Transverse colon (tissue), 3 donors: ENCODE measurements around the gene GSTCD.

Experiments used
- CTCF ChIP-seq, 5 experiments: fragments of 200-600 bp in 3 of 5; fragments of 450-650 bp in 2 of 5; sonication (generic) in 3 of 5; IDR thresholded peaks; 1 replicate in 2 of 5; 2 replicates in 3 of 5; pipeline ENCODE4 v1.5.1; 2016 to 2017; ENCODE audit warnings: antibody characterized with exemption in 5 of 5, inconsistent platforms in 3 of 5, mild to moderate bottlenecking in 2 of 5, moderate library complexity in 1 of 5
- POLR2A ChIP-seq: fragments of 450-650 bp; IDR thresholded peaks from one replicate; pipeline ENCODE4 v1.6.1; 2016; ENCODE audit warnings: antibody characterized with exemption, mild to moderate bottlenecking, moderate library complexity

- no peak for TF ChIP-seq POLR2A
- TF ChIP-seq CTCF (IDR thresholded peaks at IDR 0.05), result peak in 2 of 5 experiments; percentile 22 to 23
These were observed 41.9 kb upstream of the GSTCD start for GRCh38 chr4:105666693-105667092.
